HG03064 (cell line): Measurements from ENCODE around the gene SOX13.

Experiments used
- ATAC-seq: cut with Tn5 transposase; IDR thresholded peaks from one replicate; pipeline ENCODE4 v1.9.1; 2021; ENCODE audit warnings: low read depth; ENCODE audit not compliant: unreplicated experiment

Gene SOX13

GRCh38 chr1:204103431-204103741, 30.5 kb downstream of the SOX13 start:
- ATAC-seq = no peak

- ATAC-seq = no peak
Observed at GRCh38 chr1:204104331-204105130, 31.6 kb downstream of the SOX13 start.

GRCh38 chr1:204105131-204105515, 32.2 kb downstream of the SOX13 start:
- no peak for ATAC-seq

GRCh38 chr1:204106825-204107224, 33.9 kb downstream of the SOX13 start:
- no peak for ATAC-seq

- ATAC-seq = no peak
Observed at GRCh38 chr1:204107892-204108291, 35.0 kb downstream of the SOX13 start.

- no peak for ATAC-seq
Observed at GRCh38 chr1:204108312-204109141, 35.6 kb downstream of the SOX13 start.

- ATAC-seq = no peak
Observed at GRCh38 chr1:204110894-204111633, 38.1 kb downstream of the SOX13 start.

- no peak for ATAC-seq
Observed at GRCh38 chr1:204112876-204113730, 40.2 kb downstream of the SOX13 start.

GRCh38 chr1:204113896-204114295, 41.0 kb downstream of the SOX13 start:
- ATAC-seq = no peak

- ATAC-seq = no peak
Observed at GRCh38 chr1:204114606-204115005, 41.7 kb downstream of the SOX13 start.

- no peak for ATAC-seq
Observed at GRCh38 chr1:204115116-204115515, 42.2 kb downstream of the SOX13 start.

- ATAC-seq = no peak
Observed at GRCh38 chr1:204116539-204116938, 43.6 kb downstream of the SOX13 start.

GRCh38 chr1:204121840-204122555, 49.1 kb downstream of the SOX13 start:
- no peak for ATAC-seq

GRCh38 chr1:204123376-204123775, 50.5 kb downstream of the SOX13 start:
- ATAC-seq = no peak

- ATAC-seq = no peak
Observed at GRCh38 chr1:204124639-204125038, 51.7 kb downstream of the SOX13 start.

- ATAC-seq = no peak
Observed at GRCh38 chr1:204125759-204126351, 52.9 kb downstream of the SOX13 start.

GRCh38 chr1:204126386-204126785, 53.5 kb downstream of the SOX13 start:
- no peak for ATAC-seq

- ATAC-seq = no peak
Observed at GRCh38 chr1:204126956-204127355, 54.0 kb downstream of the SOX13 start.

GRCh38 chr1:204127597-204128242, 54.8 kb downstream of the SOX13 start:
- ATAC-seq = no peak
